H54 (cell line): ENCODE results near the gene RSPH9.
"Not testable (repeated sequence)": the region's sequence is repeated elsewhere in the genome, so short reads cannot be mapped to it uniquely, and the experiment has no call there.

Source experiments
- DNase-seq: peaks from one replicate; pipeline ENCODE4 v3.0.0; 2011; ENCODE audit warnings: low spot score, mixed read lengths; ENCODE audit not compliant: insufficient read length
- FAIRE-seq: peaks from 3 replicates; lab custom pipeline; 2011; peaks lifted over from hg19 to GRCh38; lab: Jason Lieb, UNC
- POLR2A ChIP-seq: IDR thresholded peaks from 2 replicates; pipeline ENCODE4 v1.6.1; 2011; ENCODE audit warnings: low read depth, mild to moderate bottlenecking, low read length

Gene RSPH9

DNA sequence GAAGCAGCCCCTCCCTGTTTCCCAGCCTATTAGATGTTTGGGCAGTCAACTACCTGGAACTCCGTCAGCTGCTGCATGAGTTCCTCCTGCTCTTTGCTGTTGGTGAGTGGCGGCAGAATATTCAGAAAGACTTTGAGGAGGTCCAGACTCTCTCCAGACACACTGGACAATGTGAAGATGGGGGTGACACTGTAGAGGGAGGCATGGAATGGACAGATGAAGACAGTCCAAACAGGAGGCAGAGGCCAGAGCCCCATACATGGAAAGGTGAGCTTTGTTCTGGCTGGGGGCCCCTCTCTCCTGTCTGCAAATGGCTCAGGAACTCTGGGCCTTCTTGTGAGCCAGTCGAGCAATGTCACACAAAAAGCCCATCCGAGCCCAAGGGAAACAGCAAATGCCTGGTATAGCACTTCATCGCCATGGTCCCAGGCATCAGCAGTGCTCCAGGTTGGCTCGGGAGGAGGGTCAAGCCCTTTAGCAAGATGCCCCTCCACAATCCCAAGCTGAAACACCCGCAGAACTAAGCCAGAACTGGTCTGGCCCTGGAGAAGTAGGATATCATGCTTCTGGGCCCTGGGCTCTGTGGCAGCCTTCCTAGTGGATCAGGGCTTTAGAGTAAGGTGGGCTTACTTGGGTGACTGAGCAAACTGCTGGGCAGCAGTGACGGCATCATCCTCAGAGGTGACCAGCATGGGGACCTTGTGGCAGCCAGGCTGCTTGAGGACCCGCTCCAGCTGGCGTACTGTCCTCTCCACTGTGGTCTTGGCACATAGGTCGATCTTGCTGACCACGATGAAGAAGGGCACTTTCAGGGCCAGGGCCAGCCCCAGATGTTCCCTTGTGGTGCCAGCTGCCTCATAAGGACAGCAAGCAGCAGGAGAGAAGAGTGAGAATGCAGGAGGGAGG is 20.7 kb upstream of the RSPH9 start:
- no peak for DNase-seq
- no peak for FAIRE-seq
- TF ChIP-seq POLR2A, result no peak

DNA sequence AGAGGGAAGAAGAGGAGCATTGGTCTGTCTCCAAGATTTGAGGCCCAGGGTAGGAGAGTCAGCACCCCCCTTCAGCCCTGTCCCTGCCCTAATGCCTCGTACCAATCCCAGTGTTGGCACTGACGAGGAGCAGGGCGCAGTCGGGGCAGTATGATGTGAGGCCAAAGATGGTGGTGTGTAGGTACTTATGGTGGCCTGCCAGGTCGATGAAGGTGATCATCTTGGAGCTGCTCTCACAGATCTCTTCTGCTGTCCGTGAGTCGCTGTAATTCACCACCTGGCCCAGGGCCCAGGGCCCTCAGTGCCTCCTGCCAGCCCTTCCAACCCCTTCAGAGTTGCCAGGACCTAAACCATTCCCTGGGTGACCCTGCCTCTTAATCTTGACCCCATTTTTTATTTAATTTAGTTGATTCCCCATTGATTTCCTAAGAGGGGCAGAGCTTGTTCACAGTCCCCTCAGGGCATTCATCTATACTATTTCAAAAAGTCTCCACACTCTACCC is 20.0 kb upstream of the RSPH9 start:
- TF ChIP-seq POLR2A, result no peak
- no peak for DNase-seq
- FAIRE-seq, result no peak

DNA sequence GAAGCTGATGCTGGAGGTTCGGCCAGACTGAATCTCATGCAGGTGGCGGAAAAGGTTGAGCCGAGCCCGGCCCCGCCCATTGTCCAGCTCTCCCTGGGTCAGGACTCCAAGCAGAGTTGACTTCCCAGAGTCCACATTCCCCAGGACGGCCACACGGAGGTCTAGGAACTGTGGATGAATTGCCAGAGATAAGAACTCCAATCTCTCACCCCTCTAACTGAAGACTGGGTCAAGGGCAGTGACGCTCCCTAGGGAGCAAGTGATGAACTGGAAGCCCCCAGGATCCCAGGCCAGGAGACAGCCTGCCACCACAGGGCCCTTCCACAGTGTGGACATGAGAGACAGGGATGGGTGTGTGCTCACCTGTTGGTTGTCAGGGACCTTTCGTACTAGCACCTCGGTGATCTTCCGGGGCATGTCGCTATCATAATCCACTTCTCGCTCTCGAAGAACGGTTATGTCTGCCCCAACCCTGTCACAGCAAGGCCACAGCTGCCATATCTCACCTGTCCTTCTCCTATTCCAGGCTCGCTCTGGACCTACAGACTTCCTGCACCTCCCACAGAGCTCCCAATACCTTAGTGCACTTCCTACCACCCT is 19.3 kb upstream of the RSPH9 start:
- FAIRE-seq (no peak), DNase-seq (no peak)
- TF ChIP-seq POLR2A, result no peak

DNA sequence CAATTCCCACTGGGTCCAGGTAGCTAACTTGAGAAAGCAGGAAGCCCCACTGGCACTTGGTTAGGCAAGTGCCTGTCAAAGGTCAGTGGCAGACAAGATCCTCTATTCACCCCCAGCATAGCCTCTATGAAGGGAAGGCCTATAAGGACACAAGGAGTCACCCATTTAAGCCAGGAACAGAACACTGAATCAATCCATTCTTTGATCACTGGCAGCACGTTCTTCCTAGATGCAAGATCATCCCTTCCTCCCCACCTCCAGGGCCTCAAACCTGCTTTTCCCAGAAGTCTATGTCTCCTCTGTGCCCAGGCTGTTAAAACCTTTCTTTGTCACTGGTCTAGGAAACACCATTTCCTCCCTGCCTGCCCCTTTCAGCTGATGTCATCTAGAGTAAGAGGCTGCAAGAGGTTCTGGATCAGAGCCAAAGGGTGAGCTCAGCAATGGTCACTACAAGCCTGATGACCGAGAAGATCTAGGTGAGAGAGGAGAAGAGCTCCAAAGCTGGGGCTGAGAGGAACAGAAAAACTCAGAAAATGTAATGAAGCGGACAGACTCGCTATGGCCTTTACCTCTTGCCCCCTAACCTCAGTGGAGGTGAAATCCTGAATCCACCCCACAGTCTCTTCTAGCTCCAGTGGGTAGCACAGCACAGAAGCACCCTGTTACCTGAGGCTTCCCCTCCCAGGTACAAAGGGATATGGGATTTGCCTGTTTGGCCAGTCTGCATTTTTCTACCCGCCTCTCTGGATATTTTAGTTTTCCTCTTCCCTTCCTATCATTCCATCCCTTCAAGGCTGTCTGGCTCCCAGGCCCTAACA is 17.6 kb upstream of the RSPH9 start:
- no peak for TF ChIP-seq POLR2A
- peak; percentile 64 for FAIRE-seq
- DNase-seq, result peak; percentile 96

DNA sequence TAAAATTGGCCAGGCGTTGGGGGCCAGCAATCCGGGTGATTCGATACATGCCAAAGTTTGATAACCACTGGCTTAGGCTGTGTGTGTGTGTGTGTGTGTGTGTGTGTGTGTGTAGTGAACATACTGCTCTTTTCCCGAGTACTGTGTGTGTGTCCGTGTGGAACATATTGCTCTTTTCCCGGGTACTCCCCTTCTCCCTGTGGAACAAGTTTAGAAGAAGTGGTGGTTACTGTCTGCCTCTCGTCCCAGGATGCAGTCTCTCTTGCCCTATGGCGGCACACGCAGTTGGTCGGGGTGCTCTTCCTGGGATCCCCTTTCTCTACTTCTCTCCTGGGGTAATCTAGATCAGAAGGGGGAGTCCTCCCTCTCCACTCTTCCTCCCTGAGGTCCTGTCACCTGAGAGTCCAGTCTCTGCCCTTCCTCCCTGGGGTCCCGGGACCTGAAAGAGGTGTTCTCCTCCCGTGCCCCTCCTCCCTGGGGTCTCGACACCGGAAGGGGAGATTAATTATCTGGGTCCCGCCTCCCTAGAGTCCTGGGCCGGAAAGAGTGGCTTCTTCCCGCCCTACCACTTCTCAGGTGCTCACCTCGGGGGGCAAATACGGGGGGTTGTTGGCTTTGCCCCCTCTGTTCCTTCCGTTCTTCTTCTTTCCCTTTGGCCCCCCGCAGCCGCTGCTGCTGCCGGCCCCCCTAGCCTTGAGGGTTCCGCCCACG is 16.3 kb upstream of the RSPH9 start:
- TF ChIP-seq POLR2A, result no peak
- FAIRE-seq (no peak), DNase-seq (peak; percentile 63)

DNA sequence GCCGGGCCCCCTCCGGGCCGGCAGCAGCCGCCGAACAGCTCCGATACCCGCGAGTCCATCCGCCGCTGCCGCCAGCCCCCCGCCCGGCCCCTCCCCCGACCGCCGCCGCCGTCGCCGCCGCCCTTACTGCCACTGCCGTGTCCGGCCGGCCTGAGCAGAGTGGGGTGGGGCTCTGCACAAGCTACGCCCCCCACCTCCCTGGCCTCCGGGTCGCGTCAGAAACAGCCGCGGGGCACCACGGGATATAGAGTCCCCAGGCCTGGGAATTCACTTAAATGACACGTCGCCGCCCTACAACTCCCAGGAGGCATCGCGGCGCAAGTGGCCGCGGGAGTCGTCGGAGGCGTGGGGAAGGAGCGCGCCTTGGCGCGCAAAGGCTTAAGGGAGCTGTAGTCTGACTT is 15.7 kb upstream of the RSPH9 start, which contains the start of gene GTPBP2:
Gene GTPBP2, minus strand, starts transcription at position 161 of the 401 bp plus-strand sequence. Its CDS starts 102 bp downstream, at position 59.
- no peak for TF ChIP-seq POLR2A
- DNase-seq (peak; percentile 98), FAIRE-seq (no peak)

DNA sequence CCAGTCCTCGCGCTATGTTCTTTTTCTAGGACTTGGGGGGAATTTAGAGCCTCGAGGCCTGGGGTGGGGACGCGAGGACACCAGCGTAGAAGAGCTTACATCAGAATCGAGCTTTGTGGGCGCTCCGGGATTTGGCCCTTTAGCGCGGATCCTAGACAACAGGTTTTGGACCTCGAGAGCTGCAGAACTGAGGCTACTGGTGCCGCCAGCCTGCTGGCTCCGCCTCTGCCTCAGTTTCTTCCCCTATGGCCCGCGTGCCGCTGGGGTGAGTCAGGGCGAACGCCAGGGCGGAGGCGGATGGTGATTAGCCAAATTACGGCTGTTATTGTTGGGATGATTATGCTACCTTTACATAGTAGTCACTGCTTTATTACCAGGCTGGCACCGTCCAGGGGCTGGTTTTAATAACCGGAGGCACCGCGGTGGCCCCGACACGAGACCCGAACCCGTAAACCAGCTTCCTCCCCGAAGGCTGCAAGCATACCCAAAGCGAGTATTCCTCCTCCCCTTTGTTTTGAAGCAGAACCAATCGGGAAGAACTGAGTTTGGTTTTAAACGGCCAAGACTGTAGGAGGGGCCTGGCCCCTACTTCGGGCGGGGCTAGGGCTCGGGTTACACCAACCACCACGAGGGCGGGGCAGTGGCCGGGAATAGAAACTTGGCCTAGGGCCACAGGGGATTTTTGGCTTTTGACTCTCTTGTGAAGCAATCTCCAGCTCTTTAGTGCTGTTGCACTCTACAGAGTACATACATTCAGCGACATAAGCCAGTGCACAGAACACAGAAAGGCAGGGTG is 15.1 kb upstream of the RSPH9 start:
- DNase-seq, result peak; percentile 98
- TF ChIP-seq POLR2A, result 0 out of 2 replicates have a peak, but pooled peaks have one; percentile 39
- peak; percentile 73 for FAIRE-seq

DNA sequence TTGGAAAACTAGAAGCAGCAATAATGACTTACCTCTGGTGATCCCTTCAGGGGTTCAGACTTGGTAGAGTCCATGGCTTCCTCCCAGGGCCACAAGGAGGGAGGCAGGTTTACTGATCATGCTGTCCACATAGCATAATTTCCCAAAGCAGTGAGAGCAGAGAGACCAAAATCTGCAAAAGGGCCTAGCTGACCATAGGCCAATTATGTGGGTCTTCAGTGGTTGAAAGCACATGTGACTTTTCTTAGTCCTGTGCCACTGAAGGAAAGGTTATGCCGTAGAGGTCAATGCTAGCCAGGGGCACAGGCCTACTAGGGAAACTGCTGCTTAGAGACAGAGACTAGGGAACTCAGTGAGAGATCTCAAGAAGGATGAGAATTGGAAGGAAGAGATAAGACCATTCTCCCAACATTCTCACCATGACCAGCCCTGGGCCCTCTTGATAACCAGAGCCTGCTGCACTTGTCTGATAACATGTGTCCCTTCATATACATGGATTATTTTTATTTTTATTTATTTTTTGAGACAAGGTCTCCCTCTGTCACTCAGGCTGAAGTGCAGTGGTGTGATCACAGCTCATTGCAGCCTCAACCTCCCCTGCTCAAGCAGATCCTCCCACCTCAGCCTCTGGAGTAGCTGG is 13.7 kb upstream of the RSPH9 start:
- DNase-seq (no peak), FAIRE-seq (no peak)
- TF ChIP-seq POLR2A, result no peak

DNA sequence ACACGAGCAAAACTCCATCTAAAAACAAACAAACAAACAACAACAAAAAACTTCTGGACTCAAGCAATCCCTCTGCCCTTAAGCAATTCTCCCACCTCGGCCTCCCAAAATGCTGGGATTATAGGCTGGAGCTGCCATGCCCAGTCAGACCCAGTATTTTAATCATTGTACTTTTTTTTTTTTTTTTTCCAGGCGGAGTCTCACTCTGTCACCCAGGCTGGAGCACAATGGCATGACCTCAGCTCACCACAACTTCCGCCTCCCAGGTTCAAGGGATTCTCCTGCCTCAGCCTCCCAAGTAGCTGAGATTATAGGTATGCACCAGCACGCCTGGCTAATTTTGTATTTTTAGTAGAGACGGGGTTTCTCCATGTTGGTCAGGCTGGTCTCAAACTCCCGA is 11.8 kb upstream of the RSPH9 start:
- not testable (repeated sequence) for FAIRE-seq, DNase-seq

DNA sequence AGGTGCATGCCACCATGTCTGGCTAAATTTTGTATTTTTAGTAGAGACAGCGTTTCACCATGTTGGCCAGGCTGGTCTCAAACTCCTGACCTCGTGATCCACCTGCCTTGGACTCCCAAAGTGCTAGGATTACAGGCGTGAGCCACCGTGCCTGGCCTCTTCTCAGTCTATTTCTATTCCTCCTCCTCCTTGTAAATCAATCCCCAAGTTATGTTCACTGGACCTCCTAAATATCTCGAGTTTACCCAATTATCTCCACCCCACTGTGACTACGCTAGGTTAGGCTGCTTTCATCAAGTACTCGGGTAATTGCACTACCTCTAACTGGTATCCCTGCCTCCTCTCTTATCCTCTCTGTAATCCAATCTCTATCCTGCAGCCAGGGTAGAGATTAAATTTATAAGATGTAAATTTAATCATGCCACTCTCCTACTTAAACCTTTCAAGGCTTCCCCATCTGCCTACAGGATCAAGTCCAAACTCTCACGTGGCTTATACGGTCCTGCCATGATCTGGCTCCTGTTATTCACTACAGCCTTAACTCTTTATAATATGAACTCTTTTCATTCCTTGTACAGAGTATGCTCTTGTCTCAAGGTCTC is 10.0 kb upstream of the RSPH9 start:
- no peak for TF ChIP-seq POLR2A
- DNase-seq, result no peak
- no peak for FAIRE-seq

DNA sequence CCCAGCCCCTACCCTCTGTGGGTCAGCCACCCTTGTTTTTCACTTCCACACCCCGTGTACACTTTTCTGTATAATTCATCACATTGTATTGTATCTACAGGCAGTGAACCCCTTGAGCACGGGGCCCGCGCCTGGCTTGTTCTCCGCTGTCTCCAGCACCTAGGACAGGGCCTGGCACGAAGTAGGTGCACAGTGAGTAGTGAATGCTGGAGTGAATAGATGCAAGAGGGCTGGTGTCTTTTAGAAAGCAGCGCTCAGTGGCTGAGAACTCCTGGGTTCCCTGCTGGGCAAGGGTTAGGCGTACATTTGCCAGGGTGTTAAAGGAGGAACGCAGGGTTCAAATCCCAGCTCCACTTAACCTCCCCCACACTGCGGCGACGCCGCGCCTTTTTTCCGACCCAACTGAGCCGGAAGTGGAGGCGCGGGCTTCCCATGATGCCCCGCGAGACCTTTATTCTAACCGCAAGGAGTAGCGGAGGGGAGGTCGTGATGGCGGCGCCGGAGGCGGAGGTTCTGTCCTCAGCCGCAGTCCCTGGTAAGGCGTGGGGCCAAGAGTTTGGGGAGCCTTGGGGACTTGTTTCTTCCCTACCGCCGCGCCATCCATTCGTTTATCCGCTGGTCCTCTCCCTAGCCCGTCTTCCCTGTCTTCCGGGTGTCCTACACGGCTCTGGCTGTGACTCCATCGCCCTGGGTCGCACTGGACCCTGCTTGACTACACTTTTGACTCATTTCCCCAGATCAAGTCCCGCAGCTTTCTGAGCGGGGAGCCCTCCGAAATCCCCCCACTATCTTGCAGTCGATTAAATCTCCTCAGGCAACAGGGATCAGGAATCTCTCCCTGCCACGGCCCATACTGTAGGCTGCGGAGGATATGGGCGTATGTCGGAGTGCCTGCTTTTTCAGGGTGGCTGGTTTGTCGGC is 9.2 kb upstream of the RSPH9 start, which contains the start of gene MAD2L1BP:
Gene MAD2L1BP, plus strand, starts transcription at position 454 of the 921 bp plus-strand sequence. Its CDS starts 36 bp downstream, at position 490.
- FAIRE-seq (no peak), DNase-seq (peak; percentile 89)
- TF ChIP-seq POLR2A, result peak; percentile 97
